ENCODE results near the gene UCK1.

GRCh38 chr9:131477816-131478419 is 53.1 kb downstream of the UCK1 start:
- no peak for TF ChIP-seq POLR2A (IDR thresholded peaks at IDR 0.05; ENCODE audit: low read depth, low read length)
- no peak for TF ChIP-seq PAX5 (IDR thresholded peaks at IDR 0.05; ENCODE audit: insufficient read depth, low read length, severe bottlenecking)
- no peak for TF ChIP-seq TAF1 (IDR thresholded peaks at IDR 0.05; ENCODE audit: low read depth, low read length)
- no peak for TF ChIP-seq SPI1 (IDR thresholded peaks at IDR 0.05; ENCODE audit: low read depth, low read length)

All from GM12891 (cell line).